OCI-LY1 (cell line): Measurements from ENCODE around the gene VAMP7.

ENCODE experiments used
- H2AFZ ChIP-seq: fragments of 200-600 bp; sonication (generic), shearing (Covaris generic); 2 replicates; pipeline ENCODE4 v1.6.0; 2014; ENCODE audit warnings: antibody characterized with exemption, mild to moderate bottlenecking, low read length
- H3F3A ChIP-seq: fragments of 200-600 bp; sonication (generic), shearing (Covaris generic); 2 replicates; pipeline ENCODE4 v1.6.0; 2014; ENCODE audit warnings: mild to moderate bottlenecking, antibody characterized with exemption, low read length, moderate library complexity; ENCODE audit not compliant: insufficient read depth
- H3K27ac ChIP-seq: fragments of 200-600 bp; sonication (generic); 2 replicates; pipeline ENCODE4 v1.5.1; 2014; ENCODE audit warnings: low read length, mixed run types, mild to moderate bottlenecking, low read depth; ENCODE audit not compliant: poor library complexity, severe bottlenecking
- H3K27me3 ChIP-seq: fragments of 200-600 bp; sonication (generic); 2 replicates; pipeline ENCODE4 v1.6.0; 2014; ENCODE audit warnings: antibody characterized with exemption, mild to moderate bottlenecking, low read length, moderate library complexity; ENCODE audit not compliant: insufficient read depth
- H3K36me3 ChIP-seq: fragments of 200-600 bp; sonication (generic); 2 replicates; pipeline ENCODE4 v1.6.1; 2014; ENCODE audit warnings: mild to moderate bottlenecking, antibody characterized with exemption, low read length, moderate library complexity, mixed read lengths; ENCODE audit not compliant: insufficient read depth
- H3K4me1 ChIP-seq: fragments of 200-600 bp; sonication (generic); 2 replicates; pipeline ENCODE4 v1.5.1; 2014; ENCODE audit warnings: mild to moderate bottlenecking, low read length, moderate library complexity; ENCODE audit not compliant: insufficient read depth, severe bottlenecking
- H3K4me2 ChIP-seq: fragments of 200-600 bp; sonication (generic), shearing (Covaris generic); 2 replicates; pipeline ENCODE4 v1.6.1; 2014; ENCODE audit warnings: low read length
- H3K4me3 ChIP-seq: fragments of 200-600 bp; sonication (generic); 2 replicates; pipeline ENCODE4 v1.5.1; 2014; ENCODE audit warnings: low read length, low read depth, mild to moderate bottlenecking, mixed read lengths; ENCODE audit not compliant: poor library complexity, severe bottlenecking
- H3K79me2 ChIP-seq: fragments of 200-600 bp; shearing (Covaris generic); 2 replicates; pipeline ENCODE4 v1.6.1; 2016; ENCODE audit warnings: mixed run types, low read length, mixed read lengths; ENCODE audit not compliant: insufficient read depth
- H3K9ac ChIP-seq: fragments of 200-600 bp; sonication (generic), shearing (Covaris generic); 2 replicates; pipeline ENCODE4 v1.6.1; 2014; ENCODE audit warnings: mild to moderate bottlenecking, low read length, mixed read lengths
- H3K9me2 ChIP-seq: fragments of 200-600 bp; sonication (generic), shearing (Covaris generic); 2 replicates; pipeline ENCODE4 v1.6.1; 2014; ENCODE audit warnings: low read depth, mild to moderate bottlenecking, low read length, mixed read lengths
- H3K9me3 ChIP-seq: fragments of 200-600 bp; shearing (Covaris generic); 2 replicates; pipeline ENCODE4 v1.6.1; 2014; ENCODE audit warnings: low read length, mixed read lengths
- H4K20me1 ChIP-seq: fragments of 200-600 bp; sonication (generic), shearing (Covaris generic); 2 replicates; pipeline ENCODE4 v1.6.0; 2016; ENCODE audit warnings: mild to moderate bottlenecking, low read length; ENCODE audit not compliant: insufficient read depth
- EZH2 ChIP-seq: fragments of 200-600 bp; sonication (generic), shearing (Covaris generic); IDR thresholded peaks from 2 replicates; pipeline ENCODE4 v1.8.0; 2017; ENCODE audit warnings: borderline replicate concordance, mixed run types, mild to moderate bottlenecking, antibody characterized with exemption, low read length, moderate library complexity, mixed read lengths
- TF ChIP-seq, protein P1 (sequence below): fragments of 200-600 bp; sonication (generic), shearing (Covaris generic); IDR thresholded peaks from 2 replicates; pipeline ENCODE4 v1.5.1; 2017; ENCODE audit warnings: mild to moderate bottlenecking, antibody characterized with exemption, low read length, moderate library complexity, mixed read lengths

The VAMP7 gene

GRCh38 chrX:155874571-155875244 lies 6.4 kb upstream of the VAMP7 start:
- no peak overlapping the region for H3K4me3 ChIP-seq
- H3K4me1 ChIP-seq: no peaks in the 10 kb centered on the region

DNA sequence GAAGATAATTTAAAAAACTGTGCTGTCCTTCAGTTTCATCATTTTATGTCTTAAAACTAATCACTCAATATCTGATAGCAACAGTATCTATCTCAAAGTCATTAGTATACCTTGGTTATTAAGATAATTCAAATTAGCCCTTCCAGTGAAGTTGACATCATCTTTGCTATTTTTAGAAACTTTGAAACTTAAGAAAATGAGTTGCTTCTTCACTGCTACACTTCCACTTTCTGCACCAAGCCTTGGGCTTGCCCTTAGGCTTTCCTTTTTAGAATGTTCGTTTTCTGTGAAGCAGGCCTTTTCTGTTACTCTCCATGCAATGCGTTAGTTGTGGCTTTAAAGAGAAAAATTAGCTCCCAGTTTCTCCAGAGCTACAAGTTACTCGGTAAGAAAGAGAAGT lies 4.4 kb upstream of the VAMP7 start:
- TF ChIP-seq, protein P1, sequence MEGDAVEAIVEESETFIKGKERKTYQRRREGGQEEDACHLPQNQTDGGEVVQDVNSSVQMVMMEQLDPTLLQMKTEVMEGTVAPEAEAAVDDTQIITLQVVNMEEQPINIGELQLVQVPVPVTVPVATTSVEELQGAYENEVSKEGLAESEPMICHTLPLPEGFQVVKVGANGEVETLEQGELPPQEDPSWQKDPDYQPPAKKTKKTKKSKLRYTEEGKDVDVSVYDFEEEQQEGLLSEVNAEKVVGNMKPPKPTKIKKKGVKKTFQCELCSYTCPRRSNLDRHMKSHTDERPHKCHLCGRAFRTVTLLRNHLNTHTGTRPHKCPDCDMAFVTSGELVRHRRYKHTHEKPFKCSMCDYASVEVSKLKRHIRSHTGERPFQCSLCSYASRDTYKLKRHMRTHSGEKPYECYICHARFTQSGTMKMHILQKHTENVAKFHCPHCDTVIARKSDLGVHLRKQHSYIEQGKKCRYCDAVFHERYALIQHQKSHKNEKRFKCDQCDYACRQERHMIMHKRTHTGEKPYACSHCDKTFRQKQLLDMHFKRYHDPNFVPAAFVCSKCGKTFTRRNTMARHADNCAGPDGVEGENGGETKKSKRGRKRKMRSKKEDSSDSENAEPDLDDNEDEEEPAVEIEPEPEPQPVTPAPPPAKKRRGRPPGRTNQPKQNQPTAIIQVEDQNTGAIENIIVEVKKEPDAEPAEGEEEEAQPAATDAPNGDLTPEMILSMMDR: no peak
- no peak for TF ChIP-seq EZH2
- Histone ChIP-seq H3K4me2 (no peak overlapping the region), H3K27me3 (no peaks in the 10 kb centered on the region), H3K9me2 (no peaks in the 10 kb centered on the region), H3K9me3 (no peaks in the 10 kb centered on the region), H3K4me3 (no peak overlapping the region), H2AFZ (no peak overlapping the region), H3K79me2 (peaks cover 1% of the 10 kb centered on the region), H3K4me1 (peaks cover 5% of the 10 kb centered on the region), H3K27ac (no peak overlapping the region), H4K20me1 (no peaks in the 10 kb centered on the region), H3F3A (no peaks in the 10 kb centered on the region), H3K36me3 (no peaks in the 10 kb centered on the region), H3K9ac (no peak overlapping the region)

More at GRCh38 chrX:155874571-155875244, 6.4 kb upstream of the VAMP7 start:
- no peak overlapping the region for H3K4me2 ChIP-seq
- no peaks in the 10 kb centered on the region for H3F3A ChIP-seq
- TF ChIP-seq, protein P1: no peak
- no peak for TF ChIP-seq EZH2
- H3K27ac ChIP-seq: no peak overlapping the region
- H3K9me3 ChIP-seq: no peaks in the 10 kb centered on the region
- H2AFZ ChIP-seq: no peak overlapping the region
- H3K79me2 ChIP-seq: no peaks in the 10 kb centered on the region
- H3K27me3 ChIP-seq: no peaks in the 10 kb centered on the region
- H3K9ac ChIP-seq: no peak overlapping the region
- no peaks in the 10 kb centered on the region for H4K20me1 ChIP-seq
- no peaks in the 10 kb centered on the region for H3K9me2 ChIP-seq
- no peaks in the 10 kb centered on the region for H3K36me3 ChIP-seq

DNA sequence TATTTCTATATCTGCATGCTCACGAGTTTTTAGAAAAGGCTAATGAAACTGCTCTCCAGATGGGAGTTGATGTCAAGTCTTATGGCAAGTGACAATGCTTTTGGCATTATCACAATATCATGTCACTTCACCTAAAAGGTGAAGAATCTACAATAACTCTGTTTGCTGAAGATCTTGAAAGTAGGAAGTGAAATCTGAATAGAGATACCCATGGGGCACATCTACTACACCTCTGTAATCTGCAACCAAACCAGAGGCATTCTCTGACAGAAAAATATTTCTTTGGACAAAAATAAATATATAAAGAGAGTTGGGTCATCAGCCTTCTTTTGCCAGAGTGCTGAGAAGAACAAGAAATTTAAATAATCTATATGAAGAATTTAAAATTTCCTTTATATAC lies 3.9 kb upstream of the VAMP7 start:
- no peaks in the 10 kb centered on the region for H3K27me3 ChIP-seq
- no peaks in the 10 kb centered on the region for H3K9me3 ChIP-seq
- no peak overlapping the region for H3K27ac ChIP-seq
- H3K9me2 ChIP-seq: no peaks in the 10 kb centered on the region
- no peaks in the 10 kb centered on the region for H4K20me1 ChIP-seq
- no peak overlapping the region for H3K4me2 ChIP-seq
- peaks cover 11% of the 10 kb centered on the region for H3K4me1 ChIP-seq
- peaks cover 7% of the 10 kb centered on the region for H3K79me2 ChIP-seq
- H3K4me3 ChIP-seq: no peak overlapping the region
- TF ChIP-seq, protein P1: no peak
- no peak for TF ChIP-seq EZH2
- no peak overlapping the region for H3K9ac ChIP-seq
- H3K36me3 ChIP-seq: no peaks in the 10 kb centered on the region
- H3F3A ChIP-seq: no peaks in the 10 kb centered on the region
- no peak overlapping the region for H2AFZ ChIP-seq
